GM12878 (cell line): ENCODE results near the gene SETD2.

Source experiments
- BCLAF1 ChIP-seq: fragments of 450-650 bp; IDR thresholded peaks from 2 replicates; pipeline ENCODE4 v1.6.1; 2017; ENCODE audit warnings: antibody characterized with exemption, mild to moderate bottlenecking, moderate library complexity
- NR2C2 ChIP-seq: IDR thresholded peaks from 2 replicates; pipeline ENCODE4 v1.6.1; 2011; ENCODE audit warnings: borderline replicate concordance, low read depth; ENCODE audit not compliant: control insufficient read depth, insufficient read length
- RAD51 ChIP-seq: fragments of 450-650 bp; IDR thresholded peaks from 2 replicates; pipeline ENCODE4 v1.6.1; 2016; ENCODE audit warnings: moderate library complexity, mild to moderate bottlenecking, inconsistent platforms
- USF2 ChIP-seq: IDR thresholded peaks from 2 replicates; pipeline ENCODE4 v1.6.1; 2011; ENCODE audit warnings: low read depth, low read length, improper control_type of control experiment, borderline replicate concordance

- TF ChIP-seq RAD51 (no peak), USF2 (no peak), NR2C2 (no peak), BCLAF1 (no peak)
These were observed 167.0 kb downstream of the SETD2 start for GRCh38 chr3:46996689-46997452.
